HG03064 (cell line): ENCODE measurements around the gene CBFA2T3.
"Not testable (repeated sequence)": the region's sequence is repeated elsewhere in the genome, so short reads cannot be mapped to it uniquely, and the experiment has no call there.

Source experiments
- ATAC-seq: cut with Tn5 transposase; IDR thresholded peaks from one replicate; pipeline ENCODE4 v1.9.1; 2021; ENCODE audit warnings: low read depth; ENCODE audit not compliant: unreplicated experiment

CBFA2T3 gene

GRCh38 chr16:88927010-88927409 lies 50.0 kb downstream of the CBFA2T3 start:
- no peak for ATAC-seq

GRCh38 chr16:88926374-88926990 lies 50.5 kb downstream of the CBFA2T3 start:
- no peak for ATAC-seq

GRCh38 chr16:88925540-88925887 lies 51.5 kb downstream of the CBFA2T3 start:
- ATAC-seq = no peak

GRCh38 chr16:88924834-88925539 lies 52.0 kb downstream of the CBFA2T3 start:
- no peak for ATAC-seq

GRCh38 chr16:88923926-88924833 lies 52.8 kb downstream of the CBFA2T3 start:
- no peak for ATAC-seq

GRCh38 chr16:88923450-88923849 lies 53.6 kb downstream of the CBFA2T3 start:
- ATAC-seq = no peak

DNA sequence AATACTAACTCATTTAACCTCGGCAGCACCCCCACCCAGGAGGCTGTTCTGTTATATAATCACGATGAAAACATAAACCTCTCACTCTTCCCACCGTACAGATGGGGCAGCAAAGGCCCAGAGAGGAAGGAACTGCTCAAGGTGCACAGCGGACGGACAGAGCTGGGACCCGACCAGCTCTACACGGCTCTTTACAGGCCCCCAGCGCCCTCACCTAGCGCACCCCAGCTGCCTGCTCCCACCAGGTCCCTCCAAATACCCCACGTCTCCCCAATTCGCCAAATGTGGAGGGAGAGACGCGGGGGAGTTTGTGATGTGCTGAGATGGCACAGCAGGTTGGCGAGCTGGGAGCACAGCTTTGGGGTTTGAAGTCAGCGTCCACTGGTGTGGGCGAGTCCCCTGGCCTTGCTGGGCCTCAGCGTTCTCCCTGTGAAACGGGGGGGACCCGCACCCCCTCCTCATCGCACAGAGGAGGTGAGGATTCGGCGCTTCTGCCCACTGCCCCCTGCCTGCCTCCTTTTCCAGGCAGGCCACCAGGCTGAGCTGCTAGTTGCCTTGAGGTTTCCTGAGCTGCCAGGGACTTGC lies 54.1 kb downstream of the CBFA2T3 start:
- ATAC-seq = no peak

GRCh38 chr16:88922114-88922825 lies 54.7 kb downstream of the CBFA2T3 start:
- no peak for ATAC-seq

DNA sequence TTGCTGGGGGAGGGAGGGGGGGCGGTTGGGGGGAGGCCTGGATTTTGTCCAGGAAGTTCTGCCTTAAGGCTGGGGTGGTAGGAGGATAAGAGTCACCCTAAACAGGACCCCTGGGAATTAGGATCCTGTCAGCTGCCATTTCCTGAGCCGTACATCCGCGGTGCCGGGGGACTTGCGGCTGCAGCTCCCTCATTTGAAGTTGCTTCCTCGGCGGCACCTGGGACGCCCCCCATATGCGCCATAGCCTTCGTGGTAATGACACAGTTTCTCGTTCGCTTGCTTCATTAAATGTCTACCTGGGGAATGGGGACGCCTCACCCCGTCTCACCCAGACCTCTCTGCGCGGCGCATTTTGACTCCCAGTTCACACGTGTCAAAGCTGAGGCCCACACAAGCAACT lies 55.4 kb downstream of the CBFA2T3 start:
- ATAC-seq = no peak

DNA sequence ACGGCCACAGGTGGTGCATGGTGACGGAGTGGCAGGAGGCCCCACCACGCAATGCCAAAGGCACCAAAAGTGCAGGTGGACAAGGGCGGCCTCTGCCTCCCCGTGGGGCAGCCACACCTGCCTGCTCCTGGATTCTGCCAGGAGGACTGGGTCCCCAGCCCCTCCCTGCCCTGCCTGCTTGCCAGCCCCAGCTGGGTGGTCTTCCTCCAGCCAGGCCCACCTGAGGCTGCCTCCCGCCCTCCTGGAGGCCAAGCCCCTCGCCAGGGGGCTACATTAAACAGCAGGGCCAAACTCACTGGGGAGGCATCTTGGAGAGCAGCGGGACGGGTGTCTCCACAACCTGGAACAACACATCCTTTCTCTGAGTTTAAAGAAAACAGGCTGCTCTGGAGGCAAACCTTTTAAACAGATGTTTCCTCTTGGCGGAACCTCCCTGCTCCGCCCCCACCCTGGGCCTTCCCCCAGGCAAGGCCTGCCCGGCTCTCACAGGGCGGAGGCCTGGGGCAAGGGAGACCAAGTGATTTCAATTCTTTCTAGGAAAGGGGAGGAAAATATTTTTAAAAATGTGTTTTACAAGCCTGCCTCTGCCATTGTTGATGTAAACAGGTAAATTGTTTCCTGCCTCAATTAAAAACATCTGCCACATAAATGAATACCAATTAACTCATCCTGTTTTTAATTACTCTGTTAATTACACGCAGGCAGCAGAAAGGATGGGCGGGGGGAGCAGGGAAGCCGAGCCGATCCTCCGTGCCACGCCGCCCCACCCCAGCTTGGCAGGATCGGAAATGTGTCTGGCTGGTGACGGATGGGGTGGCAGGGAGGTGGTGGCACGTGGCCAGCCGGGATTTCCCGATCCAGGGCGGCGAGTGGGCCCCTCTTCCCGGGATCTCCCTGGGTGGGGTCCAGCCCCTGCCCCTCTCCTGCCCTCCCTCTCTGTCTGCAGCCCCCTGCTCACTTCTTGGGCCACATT lies 56.1 kb downstream of the CBFA2T3 start:
- no peak for ATAC-seq

DNA sequence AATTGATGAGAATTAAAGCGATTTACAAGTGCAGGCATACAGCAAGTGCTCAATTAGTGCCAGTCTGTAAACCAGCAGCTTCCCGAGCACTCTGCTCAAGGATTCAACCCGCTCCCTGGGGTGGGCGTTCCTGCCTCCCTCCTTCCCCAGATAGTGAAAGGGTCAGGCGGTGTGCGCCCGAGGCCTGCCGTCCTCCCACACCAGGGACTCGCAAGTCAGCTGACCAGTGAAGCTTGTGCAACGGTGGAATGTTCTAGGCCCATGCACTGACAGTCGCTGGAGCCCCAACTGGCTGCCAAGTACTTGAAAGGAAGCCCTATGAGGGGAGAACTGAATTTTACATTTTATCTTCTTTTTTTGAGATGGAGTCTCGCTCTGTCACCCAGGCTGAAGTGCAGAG lies 57.1 kb downstream of the CBFA2T3 start:
- no peak for ATAC-seq

DNA sequence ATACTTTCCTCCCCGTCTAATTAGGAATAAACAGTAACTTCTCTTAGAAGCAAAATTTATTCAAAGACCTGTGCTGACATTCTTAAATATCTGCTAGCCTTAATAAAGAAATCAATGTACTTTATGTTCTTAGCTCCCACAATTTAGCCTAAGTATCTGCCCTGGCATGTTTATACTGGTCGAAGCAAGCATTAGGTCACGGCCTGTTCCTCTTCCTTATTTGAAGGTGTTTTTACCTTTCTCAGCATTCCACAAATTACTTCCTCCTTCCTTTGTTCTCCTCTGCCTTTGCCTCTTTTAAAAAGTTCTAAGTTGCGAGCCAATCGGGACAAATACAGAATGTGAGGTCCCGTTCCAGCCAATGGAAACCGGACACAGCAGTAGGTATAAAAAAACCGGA lies 58.1 kb downstream of the CBFA2T3 start:
- ATAC-seq = not testable (repeated sequence)

GRCh38 chr16:88917915-88918627 lies 58.9 kb downstream of the CBFA2T3 start:
- ATAC-seq = no peak

DNA sequence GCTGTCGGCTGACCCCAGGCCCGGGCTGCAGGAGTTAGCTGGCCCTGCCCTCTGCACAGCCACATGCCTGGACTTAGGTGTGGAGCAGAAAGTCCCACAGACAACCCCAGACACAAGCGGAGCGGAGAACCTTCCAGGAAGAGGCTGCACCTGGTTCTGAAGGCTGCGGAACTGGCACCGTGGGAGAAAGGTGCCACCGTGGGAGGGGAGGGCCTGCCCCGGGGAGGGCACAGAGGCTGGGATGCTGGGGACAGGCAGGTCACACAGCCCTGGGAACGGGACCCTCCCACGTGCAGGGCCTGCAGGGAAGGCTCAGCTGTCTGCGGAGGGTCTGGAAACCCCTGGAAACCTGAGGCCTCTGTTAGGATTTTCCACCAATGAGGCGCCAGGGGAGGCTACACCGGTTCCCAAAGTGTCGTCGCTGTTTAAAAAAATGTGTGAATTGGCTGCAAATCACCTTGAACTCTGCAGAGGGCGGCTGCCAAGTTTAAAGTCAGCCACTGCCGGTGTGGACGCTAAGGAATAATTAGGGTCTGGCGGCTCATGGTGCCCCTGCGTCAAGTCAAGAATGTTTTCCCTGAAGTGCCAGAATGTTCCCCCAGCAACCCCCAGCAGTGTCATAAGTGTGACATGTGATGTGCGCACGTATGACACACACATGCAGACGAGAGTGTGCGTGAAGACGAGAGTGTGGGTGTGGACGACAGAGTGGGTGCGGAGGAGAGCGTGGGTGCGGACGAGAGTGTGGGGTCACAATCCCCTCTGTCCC lies 59.7 kb downstream of the CBFA2T3 start:
- no peak for ATAC-seq

DNA sequence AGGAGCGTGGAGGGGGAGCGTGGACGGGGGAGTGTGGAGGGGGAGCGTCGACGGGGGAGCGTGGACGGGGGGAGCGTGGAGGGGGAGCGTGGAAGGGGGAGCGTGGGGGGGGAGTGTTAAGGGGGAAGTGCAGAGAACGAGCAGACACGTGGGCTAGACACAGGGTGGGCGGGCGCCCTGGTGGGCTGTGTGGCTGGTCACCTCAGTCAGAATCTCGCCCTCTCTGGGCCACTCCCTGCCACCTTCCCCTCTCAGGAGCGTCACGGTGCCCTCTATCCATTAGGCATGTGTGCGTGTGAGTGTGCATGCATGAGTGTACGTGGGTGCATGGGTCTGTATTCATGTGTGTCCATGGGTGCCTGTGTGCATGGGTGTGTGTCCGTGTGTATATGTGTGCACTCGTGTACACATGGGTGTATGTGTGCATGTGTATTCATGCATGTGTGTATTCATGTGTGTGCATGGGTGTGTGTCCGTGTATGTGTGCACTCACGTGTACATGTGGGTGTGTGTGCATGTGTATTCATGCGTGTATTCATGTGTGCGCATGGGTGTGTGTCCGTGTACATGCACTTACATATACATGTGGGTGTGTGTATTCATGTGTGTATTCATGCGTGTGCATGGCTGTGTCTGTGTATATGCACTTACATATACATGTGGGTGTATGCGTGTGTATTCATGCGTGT lies 61.2 kb downstream of the CBFA2T3 start:
- no peak for ATAC-seq

DNA sequence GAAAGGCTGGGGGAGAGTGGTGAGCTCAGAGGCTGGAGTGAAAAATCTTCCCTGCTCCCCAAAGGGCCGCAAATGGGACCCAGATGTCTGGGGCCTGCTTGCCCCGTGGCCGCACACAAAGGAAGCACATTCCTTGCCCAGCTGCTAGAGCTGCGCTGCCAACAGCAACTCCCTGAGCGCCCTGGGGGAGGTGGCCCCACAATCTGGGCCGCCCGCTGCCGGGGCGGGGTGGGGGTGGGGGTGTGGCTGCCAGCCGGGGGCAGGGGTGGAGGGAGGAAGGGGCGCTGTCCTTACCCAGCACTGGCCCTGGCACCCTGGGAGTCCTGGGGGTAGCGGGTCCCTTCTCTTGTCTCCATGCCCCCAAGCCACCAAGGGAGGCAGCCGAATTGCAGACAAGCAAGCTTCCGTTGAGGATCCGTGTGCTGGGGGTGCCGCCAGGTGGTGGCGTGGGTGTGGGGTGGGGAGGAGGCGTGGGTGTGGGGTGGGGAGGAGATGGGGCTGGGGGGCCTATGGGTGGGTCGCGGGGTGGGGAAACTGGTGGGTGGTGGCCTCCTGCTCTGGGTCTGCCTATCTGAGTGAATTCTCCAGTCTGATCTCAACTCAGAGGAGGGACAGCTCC lies 62.1 kb downstream of the CBFA2T3 start:
- ATAC-seq = no peak

- no peak for ATAC-seq
Observed at GRCh38 chr16:88913870-88914269, 63.1 kb downstream of the CBFA2T3 start.
